ENCODE data around the gene APOM.

The APOM gene

GRCh38 chr6:31655349-31656237, at the start of gene APOM:
Gene APOM, plus strand, starts transcription at chr6:31655894. Its CDS starts 73 bp downstream, at chr6:31655967.
- DNase-seq: no peak

- no peak for DNase-seq
These were observed 48.4 kb upstream of the APOM start for GRCh38 chr6:31607317-31607716.

- no peak for DNase-seq
These were observed 45.9 kb upstream of the APOM start for GRCh38 chr6:31609519-31610406.

- DNase-seq: no peak
These were observed 44.7 kb upstream of the APOM start for GRCh38 chr6:31610968-31611367.

GRCh38 chr6:31614075-31614619, 41.5 kb upstream of the APOM start:
- no peak for DNase-seq

GRCh38 chr6:31614684-31615578, 40.8 kb upstream of the APOM start, which contains the start of gene AIF1:
Gene AIF1, plus strand, starts transcription at chr6:31615234. Its CDS starts 96 bp downstream, at chr6:31615330.
- no peak for DNase-seq

GRCh38 chr6:31615748-31616147, 39.9 kb upstream of the APOM start:
- DNase-seq: peak; percentile 25

GRCh38 chr6:31617010-31617409, 38.7 kb upstream of the APOM start:
- no peak for DNase-seq

GRCh38 chr6:31619805-31620585, 35.7 kb upstream of the APOM start:
- peak; percentile 98 for DNase-seq

- no peak for DNase-seq
These were observed 34.9 kb upstream of the APOM start, which contains the start of gene PRRC2A for GRCh38 chr6:31620586-31621319. Gene PRRC2A, plus strand, starts transcription at chr6:31620715. Its CDS starts 2,075 bp downstream, at chr6:31622790.

- DNase-seq: no peak
These were observed 34.3 kb upstream of the APOM start for GRCh38 chr6:31621320-31621939.

GRCh38 chr6:31621991-31622390, 33.7 kb upstream of the APOM start:
- no peak for DNase-seq

- DNase-seq: no peak
These were observed 33.0 kb upstream of the APOM start for GRCh38 chr6:31622684-31623091.

GRCh38 chr6:31624070-31624469, 31.6 kb upstream of the APOM start:
- DNase-seq: no peak

- DNase-seq: no peak
These were observed 28.7 kb upstream of the APOM start for GRCh38 chr6:31626952-31627351.

GRCh38 chr6:31627690-31628287, 27.9 kb upstream of the APOM start:
- no peak for DNase-seq

GRCh38 chr6:31629014-31629413, 26.7 kb upstream of the APOM start:
- DNase-seq: no peak

- DNase-seq: no peak
These were observed 25.3 kb upstream of the APOM start for GRCh38 chr6:31630177-31630934.

GRCh38 chr6:31631209-31631608, 24.5 kb upstream of the APOM start:
- no peak for DNase-seq
